ENCODE data around the gene KLHL20.
A peak's percentile ranks its signal among the peaks of the same experiment; 100 is the strongest.
"Not testable (repeated sequence)": the region's sequence is repeated elsewhere in the genome, so short reads cannot be mapped to it uniquely, and the experiment has no call there.

Gene KLHL20, protein sequence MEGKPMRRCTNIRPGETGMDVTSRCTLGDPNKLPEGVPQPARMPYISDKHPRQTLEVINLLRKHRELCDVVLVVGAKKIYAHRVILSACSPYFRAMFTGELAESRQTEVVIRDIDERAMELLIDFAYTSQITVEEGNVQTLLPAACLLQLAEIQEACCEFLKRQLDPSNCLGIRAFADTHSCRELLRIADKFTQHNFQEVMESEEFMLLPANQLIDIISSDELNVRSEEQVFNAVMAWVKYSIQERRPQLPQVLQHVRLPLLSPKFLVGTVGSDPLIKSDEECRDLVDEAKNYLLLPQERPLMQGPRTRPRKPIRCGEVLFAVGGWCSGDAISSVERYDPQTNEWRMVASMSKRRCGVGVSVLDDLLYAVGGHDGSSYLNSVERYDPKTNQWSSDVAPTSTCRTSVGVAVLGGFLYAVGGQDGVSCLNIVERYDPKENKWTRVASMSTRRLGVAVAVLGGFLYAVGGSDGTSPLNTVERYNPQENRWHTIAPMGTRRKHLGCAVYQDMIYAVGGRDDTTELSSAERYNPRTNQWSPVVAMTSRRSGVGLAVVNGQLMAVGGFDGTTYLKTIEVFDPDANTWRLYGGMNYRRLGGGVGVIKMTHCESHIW

DNA sequence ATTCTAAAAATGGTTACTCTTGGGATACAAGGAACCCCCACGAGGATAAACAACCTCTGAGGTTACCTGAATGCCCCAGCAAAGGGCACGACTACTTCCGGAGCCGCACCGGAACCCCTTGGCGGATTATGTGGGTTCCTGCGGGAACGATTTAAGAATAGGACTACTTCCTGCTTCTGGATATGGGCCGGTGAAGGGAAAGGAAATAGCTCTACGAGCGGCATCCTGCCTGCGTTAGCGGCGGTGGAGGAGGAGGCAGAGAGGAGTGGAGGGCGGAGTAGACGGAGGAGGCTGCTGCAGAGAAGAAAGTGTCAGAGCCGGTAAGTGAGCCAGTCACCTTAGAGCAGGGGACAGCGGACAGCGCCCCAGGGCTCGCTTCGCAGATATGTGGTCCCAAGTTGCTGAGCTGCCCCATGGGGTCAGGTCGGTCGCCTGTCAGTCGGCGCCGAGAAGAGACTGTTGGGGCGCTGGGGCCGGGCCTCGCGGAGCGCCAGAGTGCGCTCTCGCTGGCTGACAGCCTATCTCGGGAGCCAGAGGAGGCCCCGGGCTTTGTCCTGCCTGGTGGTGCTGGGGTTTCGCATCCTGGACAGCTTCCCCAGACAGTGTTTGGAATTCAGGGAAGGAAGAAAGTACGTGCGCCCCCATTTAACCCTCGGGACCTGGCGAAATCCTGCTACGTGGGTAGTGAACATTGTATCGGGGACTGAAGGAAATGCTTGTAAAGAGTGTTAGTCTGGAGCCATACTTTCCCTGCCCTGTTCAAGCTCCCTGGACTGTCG is at the start of gene KLHL20:
Gene KLHL20 (plus strand): TSS at position 223 of the 779 bp plus-strand sequence. CDS start 1,063 bp downstream, outside the sequence.
- peak; percentile 79 for DNase-seq

DNA sequence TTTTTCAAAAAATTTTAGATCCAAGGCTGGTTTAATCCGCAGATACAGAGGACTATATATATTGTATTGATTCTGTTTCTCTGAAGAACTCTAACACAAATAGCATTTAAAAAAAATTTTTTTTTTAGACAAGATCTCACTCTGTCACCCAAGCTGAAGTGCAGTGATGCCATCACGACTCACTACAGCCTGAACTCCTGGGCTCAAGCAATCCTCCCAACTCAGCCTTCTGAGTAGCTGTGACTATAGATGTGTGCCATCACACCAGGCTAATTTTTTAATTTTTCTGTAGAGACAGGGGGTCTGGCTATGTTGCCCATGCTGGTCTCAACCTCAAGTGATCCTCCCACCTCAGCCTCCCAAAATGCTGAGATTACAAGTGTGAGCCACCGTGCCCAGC is 48.1 kb upstream of the KLHL20 start:
- DNase-seq: no peak

DNA sequence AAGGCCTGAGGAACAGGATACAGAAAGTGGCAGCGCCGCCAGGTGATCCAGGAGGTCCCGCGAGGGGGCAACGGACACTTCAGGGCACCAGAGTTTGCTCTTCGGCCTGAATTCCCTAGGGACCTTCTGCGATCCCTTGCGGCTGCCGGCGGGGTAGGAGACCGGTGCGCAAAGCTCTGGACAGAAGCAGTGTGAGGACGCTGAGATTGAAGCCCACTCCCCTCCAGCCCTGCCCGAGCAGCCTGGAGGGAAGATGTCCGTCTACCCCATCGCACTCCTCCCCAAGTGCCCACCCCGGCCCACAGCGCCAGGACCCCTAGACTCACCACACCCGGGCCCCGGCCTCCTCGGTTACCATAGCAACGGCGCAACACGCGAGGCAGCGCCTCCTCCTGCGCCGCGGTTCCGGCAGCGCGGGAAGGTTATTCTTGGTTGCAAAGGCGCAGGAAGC is 45.3 kb upstream of the KLHL20 start, which contains the start of gene ANKRD45:
Gene ANKRD45 (minus strand): TSS at position 361 of the 451 bp plus-strand sequence. CDS start 10,433 bp downstream, outside the sequence.
- DNase-seq: no peak

DNA sequence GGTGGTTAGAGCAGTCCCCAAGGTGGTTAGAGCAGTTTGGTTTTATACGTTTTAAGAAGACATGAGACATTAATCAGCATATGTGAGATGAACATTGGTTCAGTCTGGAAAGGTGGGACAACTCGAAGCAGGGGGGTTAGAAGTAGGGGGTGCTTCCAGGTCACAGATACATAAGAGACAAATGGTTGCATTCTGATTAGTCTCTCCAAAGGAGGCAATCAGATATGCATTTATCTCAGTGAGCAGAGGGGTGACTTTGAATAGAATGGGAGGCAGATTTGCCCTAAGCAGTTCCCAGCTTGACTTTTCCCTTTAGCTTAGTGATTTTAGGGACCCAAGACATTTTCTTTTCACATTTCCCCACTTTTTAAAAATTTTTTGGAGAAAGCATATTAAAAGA is 40.3 kb upstream of the KLHL20 start:
- not testable (repeated sequence) for DNase-seq

DNA sequence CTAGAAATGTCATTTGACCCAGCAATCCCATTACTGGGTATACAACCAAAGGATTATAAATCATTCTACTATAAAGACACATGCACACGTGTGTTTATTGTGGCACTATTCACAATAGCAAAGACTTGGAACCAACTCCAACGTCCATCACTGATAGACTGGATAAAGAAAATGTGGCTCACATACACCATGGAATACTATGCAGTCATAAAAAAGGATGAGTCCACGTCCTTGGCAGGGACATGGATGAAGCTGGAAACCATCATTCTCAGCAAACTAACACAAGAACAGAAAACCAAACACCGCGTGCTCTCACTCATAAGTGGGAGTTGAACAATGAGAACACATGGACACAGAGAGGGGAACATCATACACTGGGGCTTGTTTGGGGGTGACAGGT is 34.6 kb upstream of the KLHL20 start:
- DNase-seq: not testable (repeated sequence)

DNA sequence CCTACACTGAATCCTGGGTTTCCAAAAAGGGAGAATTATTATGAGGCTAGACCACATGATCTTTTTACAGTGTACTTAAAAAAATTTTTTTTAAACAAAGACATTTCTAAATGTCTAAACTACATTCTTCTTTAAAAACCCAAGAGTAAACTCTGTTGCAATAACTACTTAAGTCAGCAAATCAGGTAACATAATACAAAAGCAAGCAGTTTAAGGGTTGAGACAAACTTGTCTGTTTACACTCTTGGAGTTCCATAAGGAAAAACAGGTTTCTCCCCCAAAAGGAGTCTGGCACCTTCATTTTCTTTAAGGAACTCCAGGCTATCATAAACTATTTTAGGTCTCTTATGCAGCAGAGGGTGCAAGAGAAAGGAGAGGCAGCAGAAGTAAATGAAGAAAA is 32.6 kb upstream of the KLHL20 start:
- no peak for DNase-seq

DNA sequence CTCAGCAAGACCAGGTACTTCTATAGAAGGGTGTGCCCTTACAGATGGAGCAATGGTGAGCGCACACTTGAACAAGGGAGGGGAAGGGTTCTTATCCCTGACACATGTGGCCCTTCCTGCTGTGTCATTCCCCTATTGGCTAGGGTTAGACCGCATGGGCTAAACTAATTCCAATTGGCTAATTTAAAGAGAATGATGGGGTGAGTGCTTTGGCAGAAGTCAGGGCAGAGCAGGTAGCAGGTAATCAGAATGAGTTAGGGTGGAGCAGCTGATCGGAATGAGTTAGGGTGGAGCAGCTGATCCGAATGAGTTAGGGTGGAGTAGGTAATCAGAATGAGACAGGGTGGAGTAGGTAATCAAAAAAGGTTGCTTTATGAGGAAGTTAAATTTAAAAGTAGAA is 30.9 kb upstream of the KLHL20 start:
- not testable (repeated sequence) for DNase-seq

DNA sequence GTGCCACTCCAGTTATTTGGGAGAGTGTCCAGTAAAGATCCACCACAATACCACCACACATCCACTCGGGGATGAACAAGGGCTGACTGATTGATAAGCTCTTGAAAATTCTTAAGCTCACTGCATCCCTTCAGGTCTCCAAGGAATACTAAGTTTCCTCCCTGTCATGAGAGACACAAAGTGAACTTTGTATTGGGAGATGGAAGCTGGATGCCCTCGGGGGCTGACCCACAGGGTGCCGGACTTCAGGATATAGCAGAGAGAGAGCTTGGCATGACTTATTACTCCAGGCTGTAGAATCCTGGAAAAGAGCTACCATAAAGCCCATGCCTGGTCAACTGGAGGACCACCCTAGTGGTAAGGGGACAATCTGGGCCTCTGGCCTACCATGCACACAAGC is 29.7 kb upstream of the KLHL20 start:
- DNase-seq: not testable (repeated sequence)

DNA sequence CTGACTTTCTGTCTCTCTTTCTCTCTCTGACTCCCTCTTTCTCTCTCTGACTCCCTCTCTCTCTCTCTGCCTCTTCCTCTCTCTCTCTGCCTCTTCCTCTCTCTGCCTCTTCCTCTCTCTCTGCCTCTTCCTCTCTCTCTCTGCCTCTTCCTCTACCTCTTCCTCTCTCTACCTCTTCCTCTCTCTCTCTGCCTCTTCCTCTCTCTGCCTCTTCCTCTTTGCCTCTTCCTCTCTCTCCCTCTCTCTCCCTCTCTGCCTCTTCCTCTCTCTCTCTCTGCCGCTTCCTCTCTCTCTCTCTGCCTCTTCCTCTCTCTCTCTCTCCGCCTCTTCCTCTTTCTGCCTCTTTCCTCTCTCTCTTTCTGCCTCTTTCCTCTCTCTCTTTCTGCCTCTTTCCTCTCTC is 26.5 kb upstream of the KLHL20 start:
- no peak for DNase-seq

DNA sequence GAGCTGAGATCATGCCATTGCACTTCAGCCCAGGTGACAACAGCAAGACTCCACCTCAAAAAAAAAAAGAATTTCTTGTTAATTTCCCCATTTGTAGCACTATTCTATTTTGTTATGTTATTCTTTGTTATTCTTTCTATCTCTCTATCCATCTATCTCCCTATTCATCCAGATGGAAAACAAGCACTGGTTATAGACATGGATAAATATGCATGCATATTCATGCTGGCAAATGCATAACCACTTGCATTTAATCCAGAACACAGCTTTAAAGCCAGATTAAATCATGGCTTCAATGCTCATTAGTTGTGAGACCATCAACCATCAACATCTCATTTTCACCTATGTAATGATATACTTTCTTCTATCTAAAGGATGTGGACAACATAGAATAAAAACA is 21.5 kb upstream of the KLHL20 start:
- no peak for DNase-seq

DNA sequence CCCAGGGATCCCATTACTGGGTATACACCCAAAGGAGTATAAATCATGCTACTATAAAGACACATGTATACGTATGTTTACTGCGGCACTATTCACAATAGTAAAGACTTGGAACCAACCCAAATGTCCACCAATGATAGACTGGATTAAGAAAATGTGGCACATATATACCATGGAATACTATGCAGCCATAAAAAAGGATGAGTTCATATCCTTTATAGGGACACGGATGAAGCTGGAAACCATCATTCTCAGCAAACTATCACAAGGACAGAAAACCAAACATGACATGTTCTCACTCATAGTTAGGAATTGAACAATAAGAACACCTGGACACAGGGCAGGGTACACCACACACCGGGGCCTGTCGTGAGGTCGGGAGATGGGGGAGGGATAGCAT is 13.5 kb upstream of the KLHL20 start:
- DNase-seq: not testable (repeated sequence)

DNA sequence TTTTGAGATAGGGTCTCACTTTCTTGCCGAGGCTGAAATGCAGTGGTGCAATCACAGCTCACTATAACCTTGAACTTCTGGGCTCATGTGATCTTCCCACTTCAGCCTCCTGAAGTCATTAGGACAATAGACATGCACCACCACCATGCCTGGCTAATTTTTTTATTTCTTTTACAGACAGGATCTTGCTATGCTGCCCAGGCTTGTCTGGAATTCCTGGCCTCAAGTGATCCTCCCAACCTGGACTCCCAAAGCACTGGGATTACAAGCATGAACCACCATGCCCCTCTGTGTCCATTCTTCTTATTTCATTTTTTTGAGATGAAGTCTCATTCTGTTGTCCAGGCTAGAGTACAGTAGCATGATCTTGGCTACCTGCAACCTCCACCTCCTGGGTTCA is 12.0 kb upstream of the KLHL20 start:
- no peak for DNase-seq

DNA sequence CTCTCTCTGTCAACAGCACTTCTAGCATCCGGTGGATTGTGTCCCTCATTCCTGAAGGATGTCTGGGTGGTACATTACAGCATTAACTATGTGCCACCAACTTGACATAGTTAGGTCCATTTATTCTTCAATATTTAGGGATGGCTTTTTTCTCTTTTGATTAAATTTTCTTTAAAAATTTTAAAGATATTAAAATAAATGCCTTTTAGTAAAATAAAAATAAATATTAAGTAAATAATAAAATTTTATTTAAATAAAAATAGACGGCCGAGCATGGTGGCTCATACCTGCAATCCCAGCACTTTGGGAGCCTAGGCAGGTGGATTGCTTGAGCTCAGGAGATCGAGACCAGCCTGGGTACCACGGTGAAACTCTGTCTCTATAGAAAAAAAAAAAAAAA is 9.7 kb upstream of the KLHL20 start:
- DNase-seq: no peak

DNA sequence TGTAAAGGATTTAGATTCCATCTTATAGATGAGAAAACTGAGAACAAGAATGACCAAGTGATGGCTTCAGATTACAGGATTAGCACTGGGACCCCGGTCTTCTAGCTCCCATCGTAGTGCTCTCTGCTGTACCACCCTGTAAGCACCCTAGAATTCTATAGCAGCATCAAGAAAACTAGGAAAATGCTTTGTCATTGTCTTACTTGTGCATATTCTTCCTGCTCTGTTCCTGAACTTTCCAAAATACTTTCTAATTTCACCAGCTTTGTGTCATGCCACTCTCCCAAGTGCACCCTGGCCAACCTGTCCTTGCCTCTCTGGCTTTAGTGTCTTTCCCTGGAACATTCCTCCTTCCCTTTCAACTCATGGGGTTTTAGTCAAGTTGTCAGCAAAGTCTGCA is 6.0 kb upstream of the KLHL20 start:
- DNase-seq: no peak

DNA sequence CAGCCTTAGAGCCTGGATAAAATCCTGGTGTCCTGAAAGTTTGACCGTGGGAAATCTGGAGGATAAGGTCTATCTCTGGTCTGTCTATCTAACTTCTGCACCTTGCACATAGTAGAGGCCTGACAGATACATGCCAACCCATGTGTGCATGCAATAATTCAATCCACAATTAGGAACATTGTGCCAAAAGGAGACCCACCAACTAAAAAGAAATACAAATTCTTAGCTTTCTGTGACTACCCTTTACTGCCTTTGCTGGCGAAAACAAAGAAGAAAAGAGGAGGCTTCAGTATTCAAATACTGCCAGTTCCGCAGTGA is 381 bp upstream of the KLHL20 start:
- no peak for DNase-seq

DNA sequence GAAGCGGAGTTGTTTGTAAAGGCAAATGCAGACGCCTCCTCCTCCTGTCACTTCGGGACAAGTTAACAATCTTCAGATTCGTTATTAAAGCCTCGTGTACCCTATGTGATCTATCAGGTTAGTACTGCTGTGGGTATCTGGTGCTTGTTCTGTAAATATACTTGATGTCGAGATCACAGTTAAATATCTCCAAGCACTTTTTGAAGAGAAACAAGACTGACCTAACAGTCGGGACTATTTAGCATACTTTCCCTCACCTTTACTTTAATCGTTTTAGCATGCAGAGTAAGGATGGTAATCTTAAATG is 710 bp downstream of the KLHL20 start:
- no peak for DNase-seq

DNA sequence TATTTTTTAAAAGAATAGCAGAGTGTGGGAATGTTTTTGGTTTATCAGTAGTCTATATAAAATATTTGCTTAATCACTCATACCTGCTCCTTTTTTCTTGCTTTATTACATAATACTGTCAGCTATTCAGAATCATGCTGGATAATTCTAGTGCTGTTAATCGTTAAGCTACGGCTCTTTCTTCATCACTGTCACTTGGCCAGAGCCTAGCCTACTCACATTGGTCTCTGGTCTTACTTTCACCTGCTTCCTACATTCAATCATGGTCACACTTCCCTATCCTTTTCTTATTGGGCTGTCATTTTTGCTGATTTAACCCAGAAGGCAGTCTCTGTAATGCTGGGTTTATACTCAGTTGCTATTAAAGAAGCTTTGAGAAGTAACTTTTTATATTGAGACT is 2.5 kb downstream of the KLHL20 start:
- DNase-seq: no peak

DNA sequence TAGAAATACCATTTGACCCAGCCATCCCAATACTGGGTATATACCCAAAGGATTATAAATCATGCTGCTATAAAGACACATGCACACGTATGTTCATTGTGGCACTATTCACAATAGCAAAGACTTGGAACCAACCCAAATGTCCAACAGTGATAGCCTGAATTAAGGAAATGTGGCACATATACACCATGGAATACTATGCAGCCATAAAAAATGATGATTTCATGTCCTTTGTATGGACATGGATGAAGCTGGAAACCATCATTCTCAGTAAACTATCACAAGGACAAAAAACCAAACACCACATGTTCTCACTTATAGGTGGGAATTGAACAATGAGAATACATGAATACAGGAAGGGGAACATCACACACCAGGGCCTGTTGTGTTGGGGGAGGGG is 16.6 kb downstream of the KLHL20 start:
- not testable (repeated sequence) for DNase-seq

DNA sequence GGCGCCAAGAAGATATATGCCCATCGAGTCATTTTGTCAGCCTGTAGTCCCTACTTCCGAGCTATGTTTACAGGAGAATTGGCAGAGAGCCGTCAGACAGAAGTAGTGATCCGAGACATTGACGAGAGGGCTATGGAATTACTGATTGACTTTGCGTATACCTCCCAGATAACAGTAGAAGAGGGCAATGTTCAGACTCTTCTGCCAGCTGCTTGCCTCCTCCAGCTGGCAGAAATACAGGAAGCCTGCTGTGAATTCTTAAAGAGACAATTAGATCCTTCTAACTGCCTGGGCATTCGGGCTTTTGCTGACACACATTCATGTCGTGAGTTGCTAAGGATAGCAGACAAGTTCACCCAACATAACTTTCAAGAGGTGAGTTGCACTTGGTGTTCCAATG is 19.1 kb downstream of the KLHL20 start:
- DNase-seq: no peak

DNA sequence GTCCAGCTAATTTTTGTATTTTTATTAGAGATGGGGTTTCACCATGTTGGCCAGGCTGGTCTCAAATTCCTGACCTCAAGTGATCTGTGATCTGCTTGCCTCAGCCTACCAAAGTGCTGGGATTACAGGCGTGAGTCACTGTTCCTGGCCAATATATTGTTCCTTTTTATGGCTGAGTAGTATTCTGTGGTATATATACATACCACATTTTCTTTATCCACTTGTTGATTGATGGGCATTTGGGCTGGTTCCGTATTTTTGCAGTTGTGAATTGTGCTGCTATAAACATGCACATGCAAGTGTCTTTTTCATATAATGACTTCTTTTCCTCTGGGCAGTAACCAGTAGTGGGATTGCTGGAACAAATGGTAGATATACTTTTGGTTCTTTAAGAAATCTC is 21.3 kb downstream of the KLHL20 start:
- DNase-seq: not testable (repeated sequence)

DNA sequence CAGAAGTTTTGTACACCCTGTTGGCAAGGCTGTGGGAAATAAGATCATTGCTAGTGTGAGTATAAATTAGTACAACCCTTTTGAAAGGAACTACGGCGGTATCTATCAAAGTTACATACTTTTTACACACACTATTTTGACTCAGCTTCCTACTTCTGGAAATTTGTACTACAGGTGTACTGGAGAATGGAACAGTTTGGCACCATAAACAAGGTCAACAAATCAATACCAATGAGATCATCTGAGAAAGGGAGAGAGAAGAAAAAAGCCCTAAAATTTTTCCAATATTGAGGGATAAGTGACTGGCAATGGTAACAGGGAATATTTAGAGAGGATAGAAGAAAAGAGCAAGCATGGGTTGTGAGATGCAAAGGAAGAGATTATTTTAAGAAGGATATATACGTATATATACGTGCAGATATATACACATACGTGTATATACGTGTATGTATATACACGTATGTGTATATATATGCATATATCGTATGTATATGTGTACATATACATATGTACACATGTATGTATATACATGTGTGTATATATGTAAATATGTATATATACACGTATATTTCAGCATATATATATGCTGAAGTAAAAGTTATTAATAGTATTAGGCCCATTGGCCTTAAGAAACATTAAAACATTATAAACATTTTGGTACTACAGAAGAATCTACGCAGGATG is 27.6 kb downstream of the KLHL20 start:
- DNase-seq: no peak

DNA sequence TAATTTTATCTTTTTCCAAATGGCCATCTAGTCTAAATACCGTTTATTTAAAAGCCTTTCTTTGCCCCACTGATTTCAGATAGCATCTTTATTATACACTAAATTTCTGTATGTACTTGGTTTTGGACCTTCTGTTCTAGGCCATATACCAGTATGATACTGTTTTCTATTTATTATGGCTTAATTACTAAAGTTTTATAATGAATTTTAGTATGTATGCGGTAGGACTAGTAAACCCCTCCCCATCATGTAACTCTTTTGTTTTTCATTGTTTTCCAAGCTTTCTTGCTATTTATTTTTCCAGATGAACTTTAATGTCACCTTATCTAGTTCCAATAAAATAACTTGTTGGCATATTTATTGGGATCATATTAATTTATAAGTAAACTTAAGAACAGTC is 29.9 kb downstream of the KLHL20 start:
- no peak for DNase-seq

DNA sequence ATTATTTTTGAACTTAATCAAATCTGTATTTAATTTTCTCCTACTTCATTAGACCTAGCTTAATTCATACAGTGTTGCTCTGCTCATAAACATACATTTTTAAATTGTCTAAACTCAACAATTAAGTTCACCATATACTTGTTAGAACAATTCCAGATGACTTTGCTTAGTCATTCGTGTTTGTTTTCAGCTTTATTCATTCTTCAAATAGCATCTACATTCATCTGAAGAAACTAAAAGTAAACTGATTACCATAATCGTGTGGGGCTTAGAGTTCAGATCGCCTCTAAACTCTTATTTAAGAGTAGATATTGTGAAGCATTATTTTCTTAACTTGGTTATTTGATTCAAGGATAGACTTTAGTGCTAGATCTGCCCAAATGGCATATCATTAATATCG is 34.4 kb downstream of the KLHL20 start:
- no peak for DNase-seq
